Posterior vena cava (tissue), 2 donors: ENCODE results near the gene AGFG2. TPM values are rescaled to one million over a fixed set of nuclear protein-coding genes. Genes with fewer than 3 reads are reported as not detected.
A peak's percentile ranks its signal among the peaks of the same experiment; 100 is the strongest.

ENCODE experiments used
- DNase-seq: peaks from one replicate; pipeline ENCODE4 v3.0.0-alpha.2; 2020; ENCODE audit warnings: low spot score
- intact Hi-C, 2 donors: fragments of 100-400 bp; cut with DNase I; formaldehyde crosslinking; loops; one replicate each; pipeline versions ENCODE4 v1.14.1 to v1.14.2; 2022 to 2023
- total RNA-seq, 2 donors: library from RNA; stranded (reverse); fragmentation: NEBNext Ultra II Directional; extraction: Animal tissue kit (Norgen Biotek cat#: 25700); gene quantifications; one replicate each; pipeline ENCODE4 v1.2.1, GENCODE V29; 2021
- donor health status: DM: yes; HTN: yes; CAD: no.
- donor health status: DM: yes; HTN: yes; CAD: no.

The AGFG2 gene
- total RNA-seq, 2 donors from 2014 or later: 18.8 to 20.4 TPM

DNA sequence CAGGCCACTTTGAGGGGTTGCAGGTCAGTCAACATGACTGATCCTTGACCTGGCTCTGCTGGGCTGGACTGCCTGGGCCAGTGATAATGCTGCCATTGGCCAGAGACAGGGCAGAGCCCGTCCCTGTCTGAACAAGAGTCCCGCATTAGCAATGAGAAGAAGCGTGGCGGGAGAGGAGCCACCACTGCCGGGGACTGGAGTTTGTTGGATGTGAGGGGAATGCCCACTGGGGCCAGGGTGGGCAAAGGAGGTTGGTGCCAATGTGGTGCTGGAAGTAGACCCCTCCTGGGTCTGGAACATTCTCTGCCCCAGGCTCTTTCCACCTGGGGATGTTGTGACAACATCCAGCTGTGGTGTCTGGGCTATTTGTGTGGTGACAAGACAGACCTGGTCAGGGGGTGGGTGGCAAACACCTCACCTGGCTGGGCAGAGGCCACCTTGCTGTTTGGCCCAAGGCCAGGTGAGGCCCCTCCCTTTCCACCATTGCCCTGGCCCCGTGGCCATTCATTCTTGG lies 27.1 kb downstream of the AGFG2 start:
- intact Hi-C loops: loop anchor here in 1 of 2 donors (10.0 kb wide), 1 partner anchor 289 kb away; the partner anchor contains the start of gene SLC12A9
- DNase-seq: peak; percentile 74

- intact Hi-C loops: loop anchor here in 1 of 2 donors (10.0 kb wide), 1 partner anchor 288 kb away; the partner anchor contains the start of gene SLC12A9
Observed at GRCh38 chr7:100567031-100567730, 28.2 kb downstream of the AGFG2 start.

DNA sequence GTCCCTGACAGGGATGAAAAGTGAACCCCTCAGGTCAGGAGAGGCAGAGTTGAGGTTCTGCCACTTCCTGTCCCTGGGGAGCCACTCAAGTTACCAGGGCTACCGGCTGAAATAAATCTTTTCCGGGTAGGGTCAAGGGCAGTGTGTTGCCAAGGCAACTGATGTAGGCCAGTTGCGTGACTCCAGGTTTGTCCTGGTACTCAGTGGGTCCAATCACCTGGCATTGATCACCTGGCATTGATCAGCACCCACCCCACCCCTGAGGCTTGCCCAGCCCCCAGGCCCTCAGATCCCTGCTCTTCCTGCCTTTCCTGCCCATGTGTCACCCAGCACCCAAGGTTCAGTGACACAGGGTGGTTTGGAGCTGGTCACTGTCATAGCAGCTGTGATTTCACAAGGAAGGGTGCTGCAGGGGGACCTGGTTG lies 28.8 kb downstream of the AGFG2 start:
- no peak for DNase-seq
- intact Hi-C loops: loop anchor here in 1 of 2 donors (10.0 kb wide), 1 partner anchor 287 kb away; the partner anchor contains the start of gene SLC12A9

More at GRCh38 chr7:100567031-100567730, 28.2 kb downstream of the AGFG2 start:
- peak; percentile 78 for DNase-seq

DNA sequence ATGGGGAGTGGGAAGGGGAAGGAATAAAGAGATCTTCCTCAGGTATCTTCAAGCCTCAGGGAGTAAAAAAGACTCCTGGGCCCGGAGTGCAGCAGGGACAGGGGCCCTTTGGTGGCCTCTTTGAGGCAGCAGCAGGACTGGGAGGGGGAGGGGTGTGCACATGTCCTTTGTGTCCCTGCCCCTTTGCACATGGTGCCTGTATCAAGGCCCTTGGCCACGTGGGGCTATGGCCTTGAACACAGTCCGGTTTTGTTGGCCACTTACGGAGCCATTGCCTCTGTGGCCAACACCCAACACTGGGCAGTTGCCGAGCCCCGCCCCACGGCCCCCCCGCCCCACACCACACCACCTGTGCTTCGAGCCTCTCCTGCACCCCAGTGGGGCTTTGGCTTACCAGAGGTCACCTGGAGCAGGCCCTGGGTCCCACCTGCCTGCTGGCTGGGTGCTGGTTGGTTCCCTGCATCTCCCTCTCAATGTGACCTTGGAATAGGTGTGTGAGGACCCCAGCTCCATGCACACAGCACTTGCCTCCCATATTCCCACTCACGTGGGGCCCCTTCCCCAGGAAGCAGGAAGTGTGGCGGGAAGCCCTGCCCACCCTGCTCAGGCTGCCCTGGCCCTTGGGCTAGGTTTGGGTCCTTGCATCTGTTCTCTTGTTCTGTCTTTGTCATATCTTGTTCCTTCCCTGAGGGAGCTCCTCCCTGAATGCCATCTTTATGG lies 29.3 kb downstream of the AGFG2 start:
- intact Hi-C loops: loop anchor here in 1 of 2 donors (10.0 kb wide), 1 partner anchor 286 kb away; the partner anchor contains the start of gene SLC12A9

DNA sequence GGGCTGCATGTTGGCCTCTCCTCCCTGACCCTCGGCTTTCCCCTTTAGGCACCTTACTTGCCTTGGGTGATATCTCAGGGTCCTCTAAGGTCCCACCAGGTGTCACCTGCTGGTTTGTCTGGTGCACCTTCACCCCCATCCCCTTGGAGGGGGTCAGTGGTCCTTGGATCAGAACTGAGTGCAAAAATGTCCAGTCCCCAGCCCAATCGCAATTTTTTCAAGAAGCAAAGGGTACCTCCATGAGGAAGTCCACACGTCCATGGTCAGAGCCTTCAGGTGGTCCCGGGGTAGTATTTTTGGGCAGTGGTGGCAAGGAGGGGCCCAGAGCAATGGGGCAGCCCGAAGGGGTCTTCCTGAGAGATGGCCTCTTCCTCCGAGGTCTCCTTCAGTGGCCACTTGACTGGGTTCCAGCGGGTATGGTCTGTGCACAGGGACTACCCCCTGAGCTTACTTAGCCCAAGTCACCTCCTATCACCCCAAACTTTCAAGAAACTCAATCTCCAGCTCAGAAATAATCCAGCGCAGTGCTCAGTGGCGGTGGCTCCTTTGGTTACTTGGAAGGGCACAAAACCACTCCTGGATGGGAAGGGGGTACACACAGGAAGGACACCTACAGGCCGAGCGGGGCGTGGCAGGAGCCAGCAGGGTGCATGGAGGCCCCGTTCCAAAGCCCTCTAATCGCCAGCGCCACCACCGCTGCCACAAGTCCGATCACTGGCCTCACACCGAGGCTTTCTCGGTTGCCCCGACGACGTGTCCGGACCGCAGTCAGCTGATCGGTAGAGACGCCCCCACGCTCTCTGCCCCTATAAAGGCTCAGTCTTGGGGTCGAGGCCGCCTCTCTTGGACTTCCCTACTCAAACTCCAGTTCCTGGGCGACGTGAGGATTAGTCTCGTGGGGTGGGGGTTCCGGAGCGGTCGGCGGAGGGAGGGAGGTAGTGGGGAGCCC lies 30.2 kb downstream of the AGFG2 start:
- peak; percentile 85 for DNase-seq
- intact Hi-C loops: loop anchor here in 1 of 2 donors (10.0 kb wide), 1 partner anchor 286 kb away; the partner anchor contains the start of gene SLC12A9

More for the DNA sequence above, 29.3 kb downstream of the AGFG2 start:
- peak; percentile 57 for DNase-seq

- intact Hi-C loops: no loop called here
- DNase-seq: peak; percentile 71
Observed at GRCh38 chr7:100570954-100571828, 32.2 kb downstream of the AGFG2 start.

DNA sequence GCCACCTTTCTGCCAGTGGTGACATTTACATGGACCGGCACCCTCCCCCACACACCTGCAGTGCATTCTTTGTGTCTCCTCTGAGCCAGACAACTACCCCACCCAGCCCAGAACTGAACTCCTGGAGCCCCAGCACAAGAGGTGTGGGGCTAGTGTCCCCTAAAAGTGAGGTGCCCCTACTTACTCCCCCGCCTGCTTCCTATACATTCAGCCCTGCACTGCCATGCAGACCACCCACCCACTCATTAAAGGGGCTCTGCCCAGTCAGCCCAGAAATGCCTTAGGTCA lies 32.8 kb downstream of the AGFG2 start:
- intact Hi-C loops: no loop called here
- no peak for DNase-seq

DNA sequence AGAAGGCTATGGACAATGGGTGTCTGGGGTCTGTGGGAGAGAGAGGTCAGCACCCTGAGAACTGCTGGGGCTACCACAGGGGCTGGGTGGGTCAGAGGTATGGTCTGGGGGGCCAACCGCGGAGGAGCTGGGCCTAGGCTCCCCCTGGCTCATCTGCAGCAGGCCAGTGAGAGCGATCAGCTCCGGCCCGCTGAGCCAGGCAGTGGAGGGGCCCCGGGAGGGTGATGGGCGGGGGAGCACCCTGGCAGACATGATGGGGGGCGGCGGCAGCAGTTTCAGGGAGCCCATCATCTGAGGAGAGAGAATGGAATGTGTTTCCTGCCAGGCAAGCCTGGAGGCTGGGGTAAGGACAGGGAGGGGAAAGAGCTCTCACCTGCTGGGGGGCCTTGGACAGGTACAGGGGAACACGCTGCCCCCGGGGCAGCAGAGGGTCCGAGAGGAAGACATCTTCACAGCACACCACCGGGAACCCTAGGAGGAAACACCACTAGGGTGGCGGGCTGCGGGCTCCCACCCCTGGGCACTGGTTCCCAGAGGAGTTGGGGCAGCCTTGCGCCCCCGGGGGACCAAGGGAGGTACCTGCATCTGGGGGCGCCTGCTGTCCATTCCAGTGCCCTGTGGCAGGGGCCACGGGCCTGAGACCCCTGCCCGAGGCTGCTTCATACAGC lies 33.4 kb downstream of the AGFG2 start:
- DNase-seq: peak; percentile 62
- intact Hi-C loops: no loop called here

- intact Hi-C loops: no loop called here
- DNase-seq: peak; percentile 73
Observed at GRCh38 chr7:100572949-100573675, 34.1 kb downstream of the AGFG2 start.

GRCh38 chr7:100573691-100574361 lies 34.8 kb downstream of the AGFG2 start, which contains the start of gene SAP25:
SAP25 (minus strand) TSS chr7:100573900; CDS start chr7:100573742, 158 bp downstream.
- intact Hi-C loops: no loop called here
- no peak for DNase-seq

DNA sequence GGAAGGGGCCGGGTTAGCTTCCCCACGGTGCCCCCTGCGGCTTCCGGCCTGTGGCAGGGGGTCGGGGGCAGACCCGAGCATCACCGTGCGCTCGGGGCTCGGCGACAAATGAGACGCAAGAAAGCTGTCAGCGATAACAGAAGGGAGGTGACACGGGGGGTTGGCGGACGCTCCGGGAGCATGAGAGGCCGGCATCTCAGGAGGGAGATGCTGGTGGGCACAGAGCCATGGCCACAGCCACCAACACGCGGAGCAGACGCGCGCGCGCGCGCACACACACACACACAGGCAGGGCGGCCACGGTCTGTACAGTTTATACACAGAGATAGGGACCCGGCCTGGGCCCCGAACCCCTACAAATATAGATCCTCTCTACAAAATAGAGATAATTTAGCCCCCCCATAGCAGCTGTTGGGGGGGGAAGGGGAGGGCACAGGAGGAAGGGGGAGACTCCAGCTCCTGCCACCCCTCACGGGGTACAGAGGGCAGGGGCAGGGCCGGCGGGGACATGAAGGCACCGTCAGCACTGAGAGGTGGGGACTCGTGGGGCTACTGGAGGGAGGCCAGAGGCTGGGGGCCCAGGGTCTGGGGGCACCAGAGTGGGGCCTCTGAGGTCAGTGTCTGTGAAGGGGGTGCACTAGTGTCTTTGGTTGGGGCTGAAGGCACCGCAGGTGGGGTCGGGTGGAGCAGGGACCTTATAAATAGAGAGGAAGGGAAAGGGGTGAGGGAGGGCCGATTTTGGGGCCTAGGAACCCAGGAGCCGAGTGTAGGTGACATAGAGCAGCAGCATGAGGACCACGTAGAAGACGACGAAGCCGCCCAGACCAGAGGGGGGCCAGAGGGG lies 35.6 kb downstream of the AGFG2 start:
- intact Hi-C loops: no loop called here
- DNase-seq: no peak

DNA sequence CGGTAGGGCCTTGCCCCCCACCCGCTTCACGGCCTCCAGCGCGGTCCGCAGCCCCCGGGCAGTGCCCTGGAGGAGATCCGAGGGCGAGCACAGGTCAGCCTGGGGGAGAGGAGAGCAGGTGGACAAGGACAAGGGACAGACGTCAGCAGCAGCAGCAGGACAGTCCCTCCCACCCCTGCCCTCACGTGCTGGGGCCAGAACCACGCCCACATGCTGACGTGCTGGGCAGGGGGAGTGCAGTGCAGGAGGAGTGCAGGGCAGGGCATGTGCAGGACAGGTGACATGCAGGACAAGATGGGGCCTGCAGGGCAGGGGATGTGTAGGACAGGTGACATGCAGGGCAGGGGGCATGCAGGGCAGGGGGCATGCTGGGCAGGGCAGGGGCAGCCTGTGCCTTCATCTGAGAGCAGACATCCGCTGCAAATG lies 36.2 kb downstream of the AGFG2 start:
- intact Hi-C loops: no loop called here
- DNase-seq: peak; percentile 66

GRCh38 chr7:100575746-100576383 lies 36.9 kb downstream of the AGFG2 start:
- peak; percentile 65 for DNase-seq
- intact Hi-C loops: loop anchor here in 1 of 2 donors (1.0 kb wide), 1 partner anchor 16 kb away; no protein-coding TSS in a partner anchor

- intact Hi-C loops: loop anchor here in 1 of 2 donors (1.0 kb wide), 1 partner anchor 16 kb away; no protein-coding TSS in a partner anchor
- no peak for DNase-seq
Observed at GRCh38 chr7:100576384-100576993, 37.5 kb downstream of the AGFG2 start.
